Neural progenitor cell (in vitro differentiated cells): ENCODE data around the gene SERINC3.

Experiments
- EZH2 ChIP-seq: fragments of 200-600 bp; sonication (generic); IDR thresholded peaks from 2 replicates; pipeline ENCODE4 v1.6.1; 2017; ENCODE audit warnings: antibody characterized with exemption, mild to moderate bottlenecking, moderate library complexity
- EZH2phosphoT487 ChIP-seq: fragments of 200-600 bp; sonication (generic); IDR thresholded peaks from 2 replicates; pipeline ENCODE4 v1.6.1; 2017; ENCODE audit warnings: antibody characterized with exemption
- TF ChIP-seq, protein P1 (sequence below): fragments of 200-600 bp; sonication (generic); IDR thresholded peaks from 2 replicates; pipeline ENCODE4 v1.5.1; 2017; ENCODE audit warnings: antibody characterized with exemption, mild to moderate bottlenecking

DNA sequence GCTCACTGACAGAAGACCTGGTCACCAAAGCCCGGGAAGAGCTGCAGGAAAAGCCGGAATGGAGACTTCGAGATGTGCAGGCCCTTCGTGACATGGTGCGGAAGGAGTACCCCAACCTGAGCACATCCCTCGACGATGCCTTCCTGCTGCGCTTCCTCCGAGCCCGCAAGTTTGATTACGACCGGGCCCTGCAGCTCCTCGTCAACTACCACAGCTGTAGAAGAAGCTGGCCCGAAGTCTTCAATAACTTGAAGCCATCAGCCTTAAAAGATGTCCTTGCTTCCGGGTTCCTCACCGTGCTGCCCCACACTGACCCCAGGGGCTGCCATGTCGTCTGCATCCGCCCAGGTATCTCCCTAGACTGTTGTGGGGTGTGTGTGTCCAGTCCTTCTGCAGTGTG is 41.8 kb downstream of the SERINC3 start:
- TF ChIP-seq, protein P1, sequence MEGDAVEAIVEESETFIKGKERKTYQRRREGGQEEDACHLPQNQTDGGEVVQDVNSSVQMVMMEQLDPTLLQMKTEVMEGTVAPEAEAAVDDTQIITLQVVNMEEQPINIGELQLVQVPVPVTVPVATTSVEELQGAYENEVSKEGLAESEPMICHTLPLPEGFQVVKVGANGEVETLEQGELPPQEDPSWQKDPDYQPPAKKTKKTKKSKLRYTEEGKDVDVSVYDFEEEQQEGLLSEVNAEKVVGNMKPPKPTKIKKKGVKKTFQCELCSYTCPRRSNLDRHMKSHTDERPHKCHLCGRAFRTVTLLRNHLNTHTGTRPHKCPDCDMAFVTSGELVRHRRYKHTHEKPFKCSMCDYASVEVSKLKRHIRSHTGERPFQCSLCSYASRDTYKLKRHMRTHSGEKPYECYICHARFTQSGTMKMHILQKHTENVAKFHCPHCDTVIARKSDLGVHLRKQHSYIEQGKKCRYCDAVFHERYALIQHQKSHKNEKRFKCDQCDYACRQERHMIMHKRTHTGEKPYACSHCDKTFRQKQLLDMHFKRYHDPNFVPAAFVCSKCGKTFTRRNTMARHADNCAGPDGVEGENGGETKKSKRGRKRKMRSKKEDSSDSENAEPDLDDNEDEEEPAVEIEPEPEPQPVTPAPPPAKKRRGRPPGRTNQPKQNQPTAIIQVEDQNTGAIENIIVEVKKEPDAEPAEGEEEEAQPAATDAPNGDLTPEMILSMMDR = no peak
- TF ChIP-seq EZH2 = no peak
- TF ChIP-seq EZH2phosphoT487 = no peak
